Colonic mucosa (tissue), 4 donors: ENCODE results near the gene CDKN1A. TPM values are rescaled to one million over a fixed set of nuclear protein-coding genes. Genes with fewer than 3 reads are reported as not detected.

Source experiments
- DNase-seq: peaks from one replicate; pipeline ENCODE4 v3.0.0-alpha.2; 2020
- H3K27ac ChIP-seq: fragments of 200-600 bp; one replicate; pipeline ENCODE4 v1.8.0; 2021
- H3K27me3 ChIP-seq: fragments of 200-600 bp; one replicate; pipeline ENCODE4 v1.8.0; 2021
- H3K36me3 ChIP-seq: fragments of 200-600 bp; one replicate; pipeline ENCODE4 v1.8.0; 2021
- H3K4me1 ChIP-seq: fragments of 200-600 bp; one replicate; pipeline ENCODE4 v1.8.0; 2021; ENCODE audit warnings: mild to moderate bottlenecking
- H3K4me3 ChIP-seq: fragments of 200-600 bp; one replicate; pipeline ENCODE4 v1.8.0; 2021
- H3K9ac ChIP-seq, 2 donors: one replicate each; pipeline ENCODE4 v1.7.0; 2013; ENCODE audit warnings: control low read depth in 2 of 2, low read depth in 2 of 2, low read length in 2 of 2
- H3K9me3 ChIP-seq: fragments of 200-600 bp; one replicate; pipeline ENCODE4 v1.8.0; 2021
- intact Hi-C: fragments of 100-400 bp; cut with DNase I; formaldehyde crosslinking; loops from one replicate; pipeline ENCODE4 v1.14.1; 2022
- total RNA-seq, 2 donors: library from RNA; stranded (reverse); fragmentation: NEBNext Ultra II Directional in 1 of 2; extraction: Animal tissue kit (Norgen Biotek cat#: 25700) in 1 of 2; gene quantifications; one replicate each; pipeline ENCODE4 v1.2.1, GENCODE V29; 2021
- TF ChIP-seq, protein P1 (sequence below): fragments of 200-600 bp; IDR thresholded peaks from one replicate; pipeline ENCODE4 v1.8.0; 2022; ENCODE audit warnings: antibody characterized with exemption, mild to moderate bottlenecking
- donor health status: healthy.
- donor health status: DM: no; HTN: no; CAD: no.
- donor health status: DM: no; HTN: no; CAD: no.

The CDKN1A gene
- total RNA-seq, 2 donors from 2014 or later, result 157 to 286 TPM

DNA sequence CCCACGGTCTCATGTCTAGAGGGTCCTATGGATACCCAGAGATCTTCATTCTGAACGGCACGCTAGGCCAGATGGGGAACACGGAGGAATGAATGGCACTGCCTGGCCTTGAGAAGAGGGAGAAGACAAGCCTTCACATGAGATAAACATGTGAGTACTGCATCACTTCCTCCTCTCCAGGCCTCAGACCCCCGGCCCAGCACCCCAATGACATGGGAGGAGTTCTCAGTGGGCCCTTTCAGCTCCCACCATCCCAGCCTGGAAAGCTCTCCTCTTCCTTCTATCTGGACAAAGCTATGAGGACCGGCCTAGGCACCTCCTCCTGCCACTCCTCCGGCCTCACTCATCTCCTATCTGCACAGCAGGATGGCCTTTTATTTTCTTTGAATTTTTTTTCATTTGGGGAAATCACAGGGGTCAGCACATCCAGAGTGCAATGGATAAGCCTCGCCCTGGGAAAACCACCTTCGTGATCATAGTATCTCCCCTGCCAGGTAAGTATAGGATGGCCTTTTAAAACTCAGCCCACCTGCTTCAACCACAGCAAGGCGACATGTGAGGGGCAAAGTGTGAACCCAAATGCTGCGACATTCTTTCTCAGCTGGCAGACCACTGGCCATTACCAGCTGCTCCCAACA is 39.2 kb upstream of the CDKN1A start:
- Histone ChIP-seq H3K4me3 (no peak overlapping the region), H3K27ac (no peak overlapping the region), H3K27me3 (no peaks in the 10 kb centered on the region), H3K36me3 (no peaks in the 10 kb centered on the region), H3K9me3 (no peaks in the 10 kb centered on the region), H3K9ac (no peak overlapping the region), H3K4me1 (peaks cover 5% of the 10 kb centered on the region)
- intact Hi-C loops, result no loop called here
- TF ChIP-seq, protein P1, sequence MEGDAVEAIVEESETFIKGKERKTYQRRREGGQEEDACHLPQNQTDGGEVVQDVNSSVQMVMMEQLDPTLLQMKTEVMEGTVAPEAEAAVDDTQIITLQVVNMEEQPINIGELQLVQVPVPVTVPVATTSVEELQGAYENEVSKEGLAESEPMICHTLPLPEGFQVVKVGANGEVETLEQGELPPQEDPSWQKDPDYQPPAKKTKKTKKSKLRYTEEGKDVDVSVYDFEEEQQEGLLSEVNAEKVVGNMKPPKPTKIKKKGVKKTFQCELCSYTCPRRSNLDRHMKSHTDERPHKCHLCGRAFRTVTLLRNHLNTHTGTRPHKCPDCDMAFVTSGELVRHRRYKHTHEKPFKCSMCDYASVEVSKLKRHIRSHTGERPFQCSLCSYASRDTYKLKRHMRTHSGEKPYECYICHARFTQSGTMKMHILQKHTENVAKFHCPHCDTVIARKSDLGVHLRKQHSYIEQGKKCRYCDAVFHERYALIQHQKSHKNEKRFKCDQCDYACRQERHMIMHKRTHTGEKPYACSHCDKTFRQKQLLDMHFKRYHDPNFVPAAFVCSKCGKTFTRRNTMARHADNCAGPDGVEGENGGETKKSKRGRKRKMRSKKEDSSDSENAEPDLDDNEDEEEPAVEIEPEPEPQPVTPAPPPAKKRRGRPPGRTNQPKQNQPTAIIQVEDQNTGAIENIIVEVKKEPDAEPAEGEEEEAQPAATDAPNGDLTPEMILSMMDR, result no peak
- DNase-seq, result no peak

DNA sequence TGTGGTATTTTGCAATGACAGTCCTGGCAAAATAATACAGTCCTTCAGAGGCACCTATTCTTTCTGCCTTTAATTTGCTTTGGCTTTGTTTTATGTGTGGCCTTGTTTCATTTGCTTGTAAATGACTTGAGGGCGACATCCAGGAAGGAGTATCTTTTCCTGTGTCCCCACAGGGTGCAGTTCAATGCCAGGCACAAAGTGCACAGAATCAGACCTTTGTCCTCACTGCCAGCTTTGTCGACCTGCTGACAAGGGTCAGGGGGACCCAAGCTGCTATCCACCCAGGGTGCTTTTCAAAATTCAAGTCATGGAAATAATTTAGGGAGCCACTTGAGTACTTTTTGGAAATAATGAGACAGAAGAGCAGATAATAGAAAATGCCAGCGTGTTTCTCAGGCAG is 37.0 kb upstream of the CDKN1A start:
- no peaks in the 10 kb centered on the region for H3K27me3 ChIP-seq
- intact Hi-C loops, result no loop called here
- peak overlapping the region; percentile 74 for H3K27ac ChIP-seq
- peak; percentile 65 for DNase-seq
- no peaks in the 10 kb centered on the region for H3K9me3 ChIP-seq
- H3K36me3 ChIP-seq, result no peaks in the 10 kb centered on the region
- peak overlapping the region in 1 of 2 donors; percentile 26 for H3K9ac ChIP-seq
- TF ChIP-seq, protein P1, result no peak
- peaks cover 5% of the 10 kb centered on the region for H3K4me1 ChIP-seq
- H3K4me3 ChIP-seq, result no peak overlapping the region

DNA sequence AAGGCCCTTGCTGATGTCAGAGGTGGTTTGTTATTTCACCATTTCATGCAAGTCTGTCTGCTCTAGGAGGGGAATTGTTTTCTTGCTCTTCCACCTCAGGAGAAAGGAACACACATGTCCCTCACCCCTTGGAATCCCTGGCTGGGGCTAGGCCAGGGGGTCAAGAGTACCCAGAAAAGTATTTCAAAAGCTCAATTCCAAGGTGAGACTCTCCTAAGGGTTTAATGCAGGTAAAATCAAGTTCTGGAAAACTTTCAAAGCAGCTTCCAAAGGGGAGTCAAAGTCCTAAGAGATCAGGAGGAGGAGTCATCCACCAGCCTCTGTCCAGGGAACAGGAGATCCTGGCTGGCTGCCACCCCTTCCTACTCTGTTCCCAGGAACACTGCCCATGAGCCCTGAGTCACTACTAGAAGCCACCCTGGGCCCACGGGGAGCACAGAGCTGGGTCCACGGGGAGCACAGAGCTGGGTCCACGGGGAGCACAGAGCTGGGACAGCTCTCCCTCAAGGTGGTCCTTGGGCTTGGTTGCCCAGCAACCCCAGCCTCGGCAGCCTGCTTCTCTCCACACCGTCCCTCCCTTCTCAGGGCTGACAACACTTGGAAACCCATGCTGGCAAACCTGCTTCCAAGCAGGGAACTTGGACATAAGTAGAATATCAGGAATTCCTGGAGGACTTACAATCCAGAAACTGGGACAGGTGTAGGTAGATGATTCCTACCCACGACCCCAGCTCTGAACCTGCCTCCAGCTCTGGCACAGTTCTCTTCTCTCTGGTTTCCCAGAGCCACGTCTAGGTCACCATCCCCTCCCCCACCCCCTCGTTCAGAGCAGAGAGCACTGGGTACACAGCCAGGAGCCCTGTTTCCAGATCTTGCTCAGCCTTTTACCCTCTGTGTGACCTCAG is 35.3 kb upstream of the CDKN1A start:
- H3K9me3 ChIP-seq, result no peaks in the 10 kb centered on the region
- no peak overlapping the region for H3K4me3 ChIP-seq
- H3K27me3 ChIP-seq, result no peaks in the 10 kb centered on the region
- intact Hi-C loops, result no loop called here
- peak overlapping the region in 1 of 2 donors; percentile 72 for H3K9ac ChIP-seq
- DNase-seq, result peak; percentile 97
- peak overlapping the region; percentile 74 for H3K27ac ChIP-seq
- no peaks in the 10 kb centered on the region for H3K36me3 ChIP-seq
- peaks cover 5% of the 10 kb centered on the region for H3K4me1 ChIP-seq
- TF ChIP-seq, protein P1, result no peak

DNA sequence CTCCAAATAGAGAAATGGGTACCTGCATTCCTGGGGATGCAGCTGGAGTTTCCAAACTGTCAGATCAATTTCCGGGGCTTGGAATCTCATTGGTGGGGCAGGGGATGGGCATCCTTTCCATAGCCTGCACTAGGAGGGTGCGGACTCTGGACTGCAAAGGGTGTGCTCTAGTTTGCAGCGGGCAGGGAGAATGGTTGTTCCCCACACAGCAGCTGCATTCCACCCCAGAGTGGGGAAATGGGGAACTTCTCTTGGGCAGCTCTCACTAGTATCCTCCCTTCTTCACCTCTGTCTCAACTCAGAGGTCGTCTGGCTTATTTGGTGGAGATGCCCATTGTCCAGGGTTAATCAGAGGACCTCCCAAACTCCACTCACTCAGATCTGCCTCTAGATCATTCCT is 34.5 kb upstream of the CDKN1A start:
- Histone ChIP-seq H3K27me3 (no peaks in the 10 kb centered on the region), H3K4me1 (peaks cover 5% of the 10 kb centered on the region), H3K9ac (peak overlapping the region in 1 of 2 donors; percentile 72), H3K9me3 (no peaks in the 10 kb centered on the region), H3K27ac (no peak overlapping the region), H3K36me3 (no peaks in the 10 kb centered on the region), H3K4me3 (no peak overlapping the region)
- DNase-seq, result no peak
- intact Hi-C loops, result no loop called here
- TF ChIP-seq, protein P1, result no peak

- Histone ChIP-seq H3K36me3 (no peaks in the 10 kb centered on the region), H3K4me1 (peaks cover 3% of the 10 kb centered on the region), H3K9me3 (no peaks in the 10 kb centered on the region), H3K9ac (no peak overlapping the region), H3K4me3 (no peak overlapping the region), H3K27me3 (no peaks in the 10 kb centered on the region), H3K27ac (no peak overlapping the region)
- TF ChIP-seq, protein P1, result no peak
- intact Hi-C loops, result no loop called here
- no peak for DNase-seq
Observed at GRCh38 chr6:36649086-36649485, 29.4 kb upstream of the CDKN1A start.
